ENCODE results near the gene DHPS.

DHPS gene

DNA sequence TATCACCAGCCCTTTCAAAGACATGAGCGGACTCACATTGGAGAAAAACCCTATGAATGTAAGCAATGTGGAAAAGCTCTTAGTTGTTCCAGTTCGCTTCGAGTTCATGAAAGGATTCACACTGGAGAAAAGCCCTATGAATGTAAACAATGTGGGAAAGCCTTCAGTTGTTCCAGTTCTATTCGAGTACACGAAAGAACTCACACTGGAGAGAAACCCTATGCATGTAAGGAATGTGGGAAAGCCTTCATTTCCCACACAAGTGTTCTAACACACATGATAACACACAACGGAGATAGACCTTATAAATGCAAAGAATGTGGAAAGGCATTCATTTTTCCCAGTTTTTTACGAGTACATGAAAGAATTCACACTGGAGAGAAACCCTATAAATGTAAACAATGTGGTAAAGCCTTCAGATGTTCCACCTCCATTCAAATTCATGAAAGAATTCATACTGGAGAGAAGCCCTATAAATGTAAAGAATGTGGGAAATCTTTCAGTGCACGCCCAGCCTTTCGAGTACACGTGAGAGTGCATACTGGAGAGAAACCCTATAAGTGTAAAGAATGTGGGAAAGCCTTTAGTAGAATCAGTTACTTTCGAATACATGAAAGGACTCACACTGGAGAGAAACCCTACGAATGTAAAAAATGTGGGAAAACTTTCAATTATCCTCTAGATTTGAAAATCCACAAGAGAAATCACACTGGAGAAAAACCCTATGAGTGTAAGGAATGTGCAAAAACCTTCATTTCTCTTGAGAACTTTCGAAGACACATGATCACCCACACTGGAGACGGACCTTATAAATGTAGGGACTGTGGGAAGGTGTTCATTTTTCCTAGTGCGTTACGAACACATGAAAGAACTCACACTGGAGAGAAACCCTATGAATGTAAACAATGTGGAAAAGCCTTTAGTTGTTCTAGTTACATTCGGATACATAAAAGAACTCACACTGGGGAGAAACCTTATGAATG, 53.3 kb downstream of the DHPS start:
- no peak overlapping the region for H3K4me3 Mint-ChIP-seq
- H3K9me3 Mint-ChIP-seq, result peaks cover 92% of the 10 kb centered on the region
- DNase-seq, result no peak
- H3K4me1 Mint-ChIP-seq, result no peaks in the 10 kb centered on the region
- TF ChIP-seq, protein P1, sequence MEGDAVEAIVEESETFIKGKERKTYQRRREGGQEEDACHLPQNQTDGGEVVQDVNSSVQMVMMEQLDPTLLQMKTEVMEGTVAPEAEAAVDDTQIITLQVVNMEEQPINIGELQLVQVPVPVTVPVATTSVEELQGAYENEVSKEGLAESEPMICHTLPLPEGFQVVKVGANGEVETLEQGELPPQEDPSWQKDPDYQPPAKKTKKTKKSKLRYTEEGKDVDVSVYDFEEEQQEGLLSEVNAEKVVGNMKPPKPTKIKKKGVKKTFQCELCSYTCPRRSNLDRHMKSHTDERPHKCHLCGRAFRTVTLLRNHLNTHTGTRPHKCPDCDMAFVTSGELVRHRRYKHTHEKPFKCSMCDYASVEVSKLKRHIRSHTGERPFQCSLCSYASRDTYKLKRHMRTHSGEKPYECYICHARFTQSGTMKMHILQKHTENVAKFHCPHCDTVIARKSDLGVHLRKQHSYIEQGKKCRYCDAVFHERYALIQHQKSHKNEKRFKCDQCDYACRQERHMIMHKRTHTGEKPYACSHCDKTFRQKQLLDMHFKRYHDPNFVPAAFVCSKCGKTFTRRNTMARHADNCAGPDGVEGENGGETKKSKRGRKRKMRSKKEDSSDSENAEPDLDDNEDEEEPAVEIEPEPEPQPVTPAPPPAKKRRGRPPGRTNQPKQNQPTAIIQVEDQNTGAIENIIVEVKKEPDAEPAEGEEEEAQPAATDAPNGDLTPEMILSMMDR (IDR thresholded peaks at IDR 0.05), result no peak
- no peaks in the 10 kb centered on the region for H3K27me3 Mint-ChIP-seq (ENCODE audit: low read depth, poor library complexity)
- peaks cover 95% of the 10 kb centered on the region for H3K36me3 Mint-ChIP-seq (ENCODE audit: low read depth)
- no peak overlapping the region for H3K27ac Mint-ChIP-seq

DNA sequence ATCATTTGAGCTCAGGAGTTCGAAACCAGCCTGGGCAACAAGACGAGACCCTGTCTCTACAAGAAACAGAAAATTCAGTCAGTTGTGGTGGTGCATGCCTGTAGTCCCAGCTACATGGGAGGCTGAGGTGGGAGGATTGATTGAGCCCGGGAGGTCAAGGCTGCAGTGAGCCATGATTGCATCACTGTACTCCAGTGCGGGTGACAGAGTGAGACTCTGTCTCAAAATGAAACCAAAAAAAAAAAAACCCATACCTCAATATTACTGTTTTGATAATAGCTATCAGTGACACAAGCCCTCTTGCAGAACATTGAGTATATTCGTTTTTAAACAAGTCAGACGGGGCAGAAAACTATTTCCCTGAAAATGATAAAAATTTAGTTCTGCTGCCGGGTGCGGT, 54.7 kb downstream of the DHPS start:
- no peaks in the 10 kb centered on the region for H3K27me3 Mint-ChIP-seq (ENCODE audit: low read depth, poor library complexity)
- TF ChIP-seq, protein P1 (IDR thresholded peaks at IDR 0.05), result no peak

More for the DNA sequence above, 54.7 kb downstream of the DHPS start:
- DNase-seq, result no peak
- Mint-ChIP-seq H3K4me1 (no peaks in the 10 kb centered on the region), H3K9me3 (peaks cover 94% of the 10 kb centered on the region), H3K27ac (no peak overlapping the region), H3K4me3 (no peak overlapping the region), H3K36me3 (ENCODE audit: low read depth) (peaks cover 96% of the 10 kb centered on the region)

All from nephron progenitor cell (in vitro differentiated cells).